Mesothelial cell of epicardium (in vitro differentiated cells): ENCODE results near the gene KCNQ5. TPM values are rescaled to one million over a fixed set of nuclear protein-coding genes. Genes with fewer than 3 reads are reported as not detected.

ENCODE experiments used
- DNase-seq, 2 experiments: peaks; one replicate each; pipeline ENCODE4 v3.0.0; 2021; ENCODE audit warnings: low spot score in 2 of 2; ENCODE audit not compliant: unreplicated experiment in 2 of 2
- H3K27ac Mint-ChIP-seq: 2 replicates; pipeline ENCODE4 v1.8.0; 2021; ENCODE audit warnings: mixed read lengths
- H3K27me3 Mint-ChIP-seq: 2 replicates; pipeline ENCODE4 v1.8.0; 2021; ENCODE audit warnings: low read depth, mixed read lengths
- H3K36me3 Mint-ChIP-seq: 2 replicates; pipeline ENCODE4 v1.8.0; 2021; ENCODE audit warnings: mixed read lengths
- H3K4me1 Mint-ChIP-seq: 2 replicates; pipeline ENCODE4 v1.8.0; 2021; ENCODE audit warnings: mixed read lengths
- H3K4me3 Mint-ChIP-seq: 2 replicates; pipeline ENCODE4 v1.8.0; 2021; ENCODE audit warnings: mild to moderate bottlenecking, moderate library complexity, mixed read lengths
- H3K9me3 Mint-ChIP-seq: 2 replicates; pipeline ENCODE4 v1.8.0; 2021; ENCODE audit warnings: mixed read lengths
- CTCF ChIP-seq: fragments of 200-600 bp; sonication (generic); IDR thresholded peaks from one replicate; pipeline ENCODE4 v1.5.0; 2021; ENCODE audit warnings: antibody characterized with exemption; ENCODE audit not compliant: unreplicated experiment
- total RNA-seq: library from RNA; stranded (reverse); gene quantifications from 3 replicates; pipeline ENCODE4 v1.2.1, GENCODE V29; 2021

The KCNQ5 gene
- total RNA-seq, 1 donor from 2014 or later, result 4.8 TPM

- Mint-ChIP-seq H3K9me3 (no peaks in the 10 kb centered on the region), H3K27me3 (no peaks in the 10 kb centered on the region), H3K27ac (no peak overlapping the region), H3K4me1 (no peaks in the 10 kb centered on the region), H3K36me3 (no peaks in the 10 kb centered on the region), H3K4me3 (no peak overlapping the region)
- DNase-seq, result no peak
- no peak for TF ChIP-seq CTCF
Observed at GRCh38 chr6:72793641-72794395, 172.0 kb downstream of the KCNQ5 start.

- Mint-ChIP-seq H3K27me3 (no peaks in the 10 kb centered on the region), H3K4me3 (no peak overlapping the region), H3K36me3 (peaks cover 3% of the 10 kb centered on the region), H3K4me1 (no peaks in the 10 kb centered on the region), H3K9me3 (peaks cover 4% of the 10 kb centered on the region), H3K27ac (no peak overlapping the region)
- TF ChIP-seq CTCF, result no peak
- no peak for DNase-seq
Observed at GRCh38 chr6:72798196-72798595, 176.3 kb downstream of the KCNQ5 start.

- no peak for TF ChIP-seq CTCF
- no peak overlapping the region for H3K4me3 Mint-ChIP-seq
- no peak for DNase-seq
- no peaks in the 10 kb centered on the region for H3K27me3 Mint-ChIP-seq
- H3K36me3 Mint-ChIP-seq, result no peaks in the 10 kb centered on the region
- H3K27ac Mint-ChIP-seq, result no peak overlapping the region
- H3K9me3 Mint-ChIP-seq, result no peaks in the 10 kb centered on the region
- H3K4me1 Mint-ChIP-seq, result peaks cover 14% of the 10 kb centered on the region
Observed at GRCh38 chr6:72809746-72810379, 188.0 kb downstream of the KCNQ5 start.

- H3K4me3 Mint-ChIP-seq, result no peak overlapping the region
- peaks cover 14% of the 10 kb centered on the region for H3K4me1 Mint-ChIP-seq
- DNase-seq, result no peak
- H3K27me3 Mint-ChIP-seq, result no peaks in the 10 kb centered on the region
- peaks cover 3% of the 10 kb centered on the region for H3K9me3 Mint-ChIP-seq
- H3K27ac Mint-ChIP-seq, result no peak overlapping the region
- H3K36me3 Mint-ChIP-seq, result no peaks in the 10 kb centered on the region
- no peak for TF ChIP-seq CTCF
Observed at GRCh38 chr6:72810571-72811280, 188.9 kb downstream of the KCNQ5 start.

- Mint-ChIP-seq H3K4me1 (peaks cover 14% of the 10 kb centered on the region), H3K27me3 (no peaks in the 10 kb centered on the region), H3K4me3 (no peak overlapping the region), H3K27ac (no peak overlapping the region), H3K36me3 (no peaks in the 10 kb centered on the region), H3K9me3 (peaks cover 3% of the 10 kb centered on the region)
- DNase-seq, result no peak
- TF ChIP-seq CTCF, result no peak
Observed at GRCh38 chr6:72811971-72812421, 190.1 kb downstream of the KCNQ5 start.
